ENCODE data around the gene ZDHHC14.

Gene ZDHHC14

GRCh38 chr6:157490611-157491269, 109.8 kb downstream of the ZDHHC14 start:
- DNase-seq: no peak

- no peak for DNase-seq
These were observed 110.7 kb downstream of the ZDHHC14 start for GRCh38 chr6:157491571-157492232.

DNA sequence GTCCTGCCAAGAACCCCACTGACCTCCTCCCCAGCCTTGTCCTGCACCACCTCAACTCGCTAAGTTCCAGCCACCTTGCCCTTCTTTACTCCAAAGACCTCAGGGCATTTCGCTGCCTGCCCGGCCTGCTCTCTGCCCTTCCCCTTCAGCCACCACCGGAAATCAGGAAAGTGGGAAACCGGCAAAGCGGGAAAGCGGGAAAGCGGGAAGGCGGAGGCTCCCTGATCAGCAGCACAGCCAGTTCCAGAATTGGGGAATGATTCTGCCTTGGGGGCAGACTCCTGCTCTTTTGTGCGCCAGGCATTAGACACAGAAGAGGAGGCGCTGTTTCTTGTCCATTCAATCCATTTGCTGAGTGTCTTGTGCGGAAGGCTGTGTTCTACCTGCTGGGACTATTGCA, 111.3 kb downstream of the ZDHHC14 start:
- DNase-seq: no peak

GRCh38 chr6:157492741-157493140, 111.8 kb downstream of the ZDHHC14 start:
- no peak for DNase-seq

DNA sequence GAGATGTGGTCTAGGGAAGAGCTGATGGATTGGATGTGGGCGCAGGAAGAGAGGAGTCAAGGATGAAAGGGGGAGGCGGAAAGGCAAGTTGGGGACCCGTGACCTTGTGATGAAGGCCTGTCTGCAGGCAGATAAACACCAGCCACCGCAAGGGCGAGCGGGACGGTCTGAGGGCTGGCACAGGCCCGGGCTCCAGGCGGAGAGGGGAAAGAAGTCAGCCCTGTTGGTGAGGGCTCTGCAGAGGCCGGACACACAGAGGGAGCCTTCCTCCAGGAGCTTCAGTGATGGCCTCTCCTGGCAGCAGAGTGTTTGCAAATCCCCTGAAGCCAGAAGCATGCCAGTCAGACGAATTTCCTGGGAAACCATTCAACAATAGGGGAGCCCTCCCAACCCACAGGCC, 112.2 kb downstream of the ZDHHC14 start:
- DNase-seq: no peak

GRCh38 chr6:157493576-157493975, 112.6 kb downstream of the ZDHHC14 start:
- DNase-seq: no peak

GRCh38 chr6:157494132-157494710, 113.2 kb downstream of the ZDHHC14 start:
- no peak for DNase-seq

DNA sequence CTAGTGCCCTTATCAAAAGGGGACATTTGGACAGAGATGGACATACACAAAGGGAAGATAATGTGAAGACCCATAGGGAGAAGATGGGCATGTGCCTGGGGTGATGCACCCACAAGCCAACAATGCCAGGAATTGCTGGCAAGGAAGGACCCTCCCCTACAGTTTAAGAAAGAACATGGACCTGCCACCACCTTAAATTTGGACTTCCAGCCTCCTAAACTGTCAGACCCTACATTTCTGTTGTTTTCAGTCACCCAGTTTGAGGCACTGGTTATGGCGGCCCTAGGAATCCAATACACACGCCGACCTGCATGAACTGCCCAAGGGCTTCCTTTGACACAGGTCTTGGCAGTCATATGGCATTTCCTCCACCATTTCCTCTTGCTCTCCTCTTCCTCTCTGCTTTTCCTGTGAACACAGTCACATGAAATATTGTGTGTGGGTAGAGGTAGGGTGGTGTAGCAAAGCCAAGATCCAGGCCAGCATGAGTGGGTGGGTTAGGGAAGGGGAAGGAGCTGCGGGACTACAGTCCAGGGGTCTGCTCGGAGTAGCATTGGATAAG, 115.6 kb downstream of the ZDHHC14 start:
- no peak for DNase-seq

- DNase-seq: no peak
These were observed 116.6 kb downstream of the ZDHHC14 start for GRCh38 chr6:157497579-157497978.

- DNase-seq: no peak
These were observed 117.8 kb downstream of the ZDHHC14 start for GRCh38 chr6:157498817-157499216.

GRCh38 chr6:157500022-157500421, 119.0 kb downstream of the ZDHHC14 start:
- DNase-seq: no peak

DNA sequence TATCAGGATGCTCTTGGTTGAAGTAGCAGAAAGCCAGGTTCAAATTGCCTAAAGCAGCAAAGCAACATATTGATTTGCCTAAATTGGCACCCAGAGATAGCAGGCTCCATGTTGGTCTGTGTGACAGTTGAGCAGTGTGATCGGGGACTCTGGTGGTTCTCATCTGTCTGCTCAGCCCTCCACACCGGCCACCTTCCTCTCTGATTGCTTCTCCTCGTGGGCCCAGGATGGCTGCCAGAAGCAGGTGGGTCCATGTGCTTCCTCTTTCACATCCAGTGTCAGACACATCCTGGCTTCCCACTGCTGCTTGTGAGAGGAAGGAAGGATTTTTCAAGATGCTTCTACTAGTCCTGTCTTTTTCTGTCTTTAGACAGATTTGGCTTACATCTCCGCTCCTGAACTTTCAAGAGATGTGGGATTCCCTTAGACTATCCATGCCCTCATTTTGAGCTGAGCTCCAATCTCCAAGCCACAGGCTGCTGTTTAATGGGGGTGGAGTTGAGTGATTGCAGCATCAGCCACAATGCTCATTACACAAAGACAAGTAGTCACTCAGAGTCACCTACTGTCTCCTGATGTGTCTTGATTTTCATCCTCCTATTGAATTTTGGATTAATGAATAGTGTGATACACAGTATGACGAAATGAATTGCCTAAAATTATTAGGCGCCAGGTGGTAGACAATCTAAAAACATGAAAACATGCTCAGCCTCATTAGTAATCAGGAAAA, 122.2 kb downstream of the ZDHHC14 start:
- DNase-seq: no peak

DNA sequence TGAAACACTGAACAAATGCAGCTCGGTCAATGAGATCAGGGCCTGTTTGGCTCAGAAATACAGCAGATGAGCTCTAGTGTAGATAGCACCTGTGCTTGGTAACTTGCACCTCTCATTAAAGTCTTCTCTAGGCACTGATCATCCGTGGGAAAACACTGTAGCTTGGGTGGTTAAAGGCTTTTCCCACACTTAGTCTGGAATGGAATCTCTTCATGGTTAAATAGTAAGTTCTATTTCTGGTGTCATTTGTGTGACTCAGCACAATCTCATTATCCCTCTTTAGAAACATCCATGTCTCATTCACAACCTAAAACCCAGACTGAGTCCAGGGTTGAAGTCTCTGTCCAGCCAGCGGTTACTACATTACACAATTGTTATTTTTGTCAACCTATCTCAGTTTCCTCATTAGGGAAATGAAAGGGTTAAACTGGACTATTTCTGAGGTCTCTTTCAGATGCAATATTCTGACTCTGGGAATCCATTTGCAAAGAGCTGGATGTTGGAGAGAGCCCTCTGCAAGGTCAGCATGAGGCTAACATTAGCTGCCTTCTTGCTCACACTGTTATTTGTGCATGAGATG, 125.0 kb downstream of the ZDHHC14 start:
- no peak for DNase-seq

- no peak for DNase-seq
These were observed 129.6 kb downstream of the ZDHHC14 start for GRCh38 chr6:157510323-157511188.

DNA sequence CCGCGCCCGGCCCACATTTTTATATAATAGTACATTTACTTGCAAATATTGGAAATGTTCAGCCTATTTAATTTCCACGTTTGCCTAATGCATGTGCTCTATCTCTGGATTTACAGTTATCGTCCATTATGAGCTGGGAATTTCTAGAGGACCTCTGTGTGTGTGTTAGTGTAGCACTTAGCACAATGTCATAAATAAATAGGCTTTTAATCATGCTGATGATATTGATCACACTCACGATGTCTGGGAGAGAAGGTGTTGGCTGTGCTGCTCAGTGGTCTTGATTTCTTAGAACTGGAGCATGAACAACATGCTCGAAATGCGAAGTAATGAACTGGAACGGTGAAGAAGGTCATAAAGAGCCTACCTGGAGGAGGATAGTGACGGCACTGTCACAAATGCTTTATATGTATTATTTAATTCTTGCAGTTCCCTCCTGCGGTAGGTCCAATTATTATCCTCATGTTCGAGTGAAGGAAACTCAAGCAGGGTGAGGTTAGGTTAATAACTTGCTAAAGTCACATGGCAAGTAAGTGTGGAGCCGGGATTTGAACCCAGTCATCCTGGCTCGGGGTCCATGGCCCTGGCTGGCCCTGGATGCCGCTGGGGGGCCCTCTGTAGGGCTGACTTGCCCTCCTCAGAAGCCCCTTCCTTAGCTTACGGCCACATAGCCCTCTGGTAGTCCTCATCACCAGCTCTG, 130.8 kb downstream of the ZDHHC14 start:
- DNase-seq: no peak

DNA sequence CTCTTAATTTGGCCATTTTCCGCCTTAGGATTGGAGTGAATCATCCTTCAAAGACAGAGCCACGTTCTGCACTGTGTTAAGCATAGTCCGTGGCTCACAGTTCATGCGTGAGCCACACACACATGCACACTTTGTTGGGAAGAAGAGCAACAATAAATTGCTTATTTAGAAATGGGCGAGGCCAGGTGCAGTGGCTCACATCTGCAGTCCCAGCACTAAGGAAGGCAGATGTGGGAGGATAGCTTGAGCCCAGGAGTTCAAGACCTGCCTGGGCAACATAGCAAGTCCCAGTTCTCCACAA, 131.3 kb downstream of the ZDHHC14 start:
- DNase-seq: no peak

- DNase-seq: no peak
These were observed 132.1 kb downstream of the ZDHHC14 start for GRCh38 chr6:157513004-157513603.

GRCh38 chr6:157513619-157514485, 132.9 kb downstream of the ZDHHC14 start:
- no peak for DNase-seq
